DND-41 (cell line): Measurements from ENCODE around the gene ACSS1.
A peak's percentile ranks its signal among the peaks of the same experiment; 100 is the strongest.

ENCODE experiments used
- ATAC-seq: fragments of 200-7000 bp; cut with Tn5 transposase; 3 replicates; pipeline ENCODE4 v1.9.1; 2021; ENCODE audit warnings: low read depth; ENCODE audit not compliant: insufficient read depth
- DNase-seq: peaks from one replicate; pipeline ENCODE4 v3.0.0-alpha.2; 2020
- H2AFZ ChIP-seq: 2 replicates; pipeline ENCODE4 v1.6.0; 2012; ENCODE audit warnings: low read depth, low read length
- H3K27ac ChIP-seq: 2 replicates; pipeline ENCODE4 v1.5.1; 2012; ENCODE audit warnings: low read length, inconsistent platforms
- H3K27me3 ChIP-seq: fragments of 200-600 bp; sonication (generic); 2 replicates; pipeline ENCODE4 v1.6.0; 2012; ENCODE audit warnings: low read length, mild to moderate bottlenecking, inconsistent platforms; ENCODE audit not compliant: insufficient read depth, poor library complexity
- H3K36me3 ChIP-seq: 2 replicates; pipeline ENCODE4 v1.5.1; 2012; ENCODE audit warnings: low read length, inconsistent platforms; ENCODE audit not compliant: insufficient read depth
- H3K4me1 ChIP-seq: 2 replicates; pipeline ENCODE4 v1.5.1; 2012; ENCODE audit warnings: mild to moderate bottlenecking, low read length; ENCODE audit not compliant: insufficient read depth
- H3K4me2 ChIP-seq: 2 replicates; pipeline ENCODE4 v1.6.0; 2012; ENCODE audit warnings: mild to moderate bottlenecking, moderate library complexity, low read length, inconsistent platforms; ENCODE audit not compliant: insufficient read depth
- H3K4me3 ChIP-seq, 2 experiments: fragments of 200-600 bp in 1 of 2; shearing (Covaris generic) in 1 of 2; 2 replicates each; pipeline ENCODE4 v1.5.1; 2012 to 2016; ENCODE audit warnings: inconsistent platforms in 2 of 2, low read length in 2 of 2, mild to moderate bottlenecking in 2 of 2, low read depth in 1 of 2, moderate library complexity in 1 of 2
- H3K79me2 ChIP-seq: 2 replicates; pipeline ENCODE4 v1.6.0; 2012; ENCODE audit warnings: low read length, inconsistent platforms; ENCODE audit not compliant: insufficient read depth
- H3K9ac ChIP-seq: 2 replicates; pipeline ENCODE4 v1.6.0; 2012; ENCODE audit warnings: low read depth, mild to moderate bottlenecking, inconsistent platforms, low read length, moderate library complexity
- H3K9me3 ChIP-seq: 2 replicates; pipeline ENCODE4 v1.5.1; 2012; ENCODE audit warnings: low read length, moderate library complexity, mild to moderate bottlenecking, inconsistent platforms; ENCODE audit not compliant: insufficient read depth, severe bottlenecking
- H4K20me1 ChIP-seq: 2 replicates; pipeline ENCODE4 v1.6.0; 2012; ENCODE audit warnings: low read length; ENCODE audit not compliant: insufficient read depth
- EZH2 ChIP-seq: IDR thresholded peaks from 3 replicates; pipeline ENCODE4 v1.6.1; 2012; ENCODE audit warnings: borderline replicate concordance, low read depth, mild to moderate bottlenecking, moderate library complexity, low read length, inconsistent platforms; ENCODE audit not compliant: severe bottlenecking
- TF ChIP-seq, protein P1 (sequence below): IDR thresholded peaks from 2 replicates; pipeline ENCODE4 v1.5.1; 2012; ENCODE audit warnings: borderline replicate concordance, low read length, moderate library complexity, mild to moderate bottlenecking; ENCODE audit not compliant: poor library complexity, severe bottlenecking; ENCODE audit errors: extremely low read depth

Gene ACSS1

DNA sequence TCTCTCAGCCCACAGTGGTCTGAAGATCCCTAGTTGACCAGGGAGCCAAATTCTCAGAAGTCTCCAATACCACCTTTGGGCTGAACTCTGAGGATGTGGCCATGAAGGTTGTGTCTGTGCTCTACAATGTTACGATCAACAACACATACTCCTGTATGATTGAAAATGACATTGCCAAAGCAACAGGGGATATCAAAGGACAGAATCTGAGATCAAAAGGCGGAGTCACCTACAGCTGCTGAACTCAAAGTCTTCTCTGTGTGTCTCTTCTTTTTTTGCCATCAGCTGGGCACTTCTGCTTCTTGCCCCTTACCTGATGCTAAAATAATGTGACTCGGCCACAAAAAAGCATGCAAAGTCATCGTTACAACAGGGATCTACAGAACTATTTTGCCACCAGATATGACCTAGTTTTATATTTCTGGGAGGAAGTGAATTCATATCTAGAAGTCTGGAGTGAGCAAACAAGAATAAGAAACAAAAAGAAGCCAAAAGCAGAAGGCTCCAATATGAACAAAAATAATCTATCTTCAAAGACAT lies 41.7 kb upstream of the ACSS1 start:
- Histone ChIP-seq H2AFZ (no peak overlapping the region), H3K4me2 (no peak overlapping the region), H3K27me3 (no peaks in the 10 kb centered on the region), H3K4me1 (no peaks in the 10 kb centered on the region), H4K20me1 (no peaks in the 10 kb centered on the region), H3K9me3 (no peaks in the 10 kb centered on the region), H3K27ac (no peak overlapping the region), H3K79me2 (no peaks in the 10 kb centered on the region), H3K36me3 (no peaks in the 10 kb centered on the region), H3K9ac (no peak overlapping the region), H3K4me3 (no peak overlapping the region)
- TF ChIP-seq, protein P1, sequence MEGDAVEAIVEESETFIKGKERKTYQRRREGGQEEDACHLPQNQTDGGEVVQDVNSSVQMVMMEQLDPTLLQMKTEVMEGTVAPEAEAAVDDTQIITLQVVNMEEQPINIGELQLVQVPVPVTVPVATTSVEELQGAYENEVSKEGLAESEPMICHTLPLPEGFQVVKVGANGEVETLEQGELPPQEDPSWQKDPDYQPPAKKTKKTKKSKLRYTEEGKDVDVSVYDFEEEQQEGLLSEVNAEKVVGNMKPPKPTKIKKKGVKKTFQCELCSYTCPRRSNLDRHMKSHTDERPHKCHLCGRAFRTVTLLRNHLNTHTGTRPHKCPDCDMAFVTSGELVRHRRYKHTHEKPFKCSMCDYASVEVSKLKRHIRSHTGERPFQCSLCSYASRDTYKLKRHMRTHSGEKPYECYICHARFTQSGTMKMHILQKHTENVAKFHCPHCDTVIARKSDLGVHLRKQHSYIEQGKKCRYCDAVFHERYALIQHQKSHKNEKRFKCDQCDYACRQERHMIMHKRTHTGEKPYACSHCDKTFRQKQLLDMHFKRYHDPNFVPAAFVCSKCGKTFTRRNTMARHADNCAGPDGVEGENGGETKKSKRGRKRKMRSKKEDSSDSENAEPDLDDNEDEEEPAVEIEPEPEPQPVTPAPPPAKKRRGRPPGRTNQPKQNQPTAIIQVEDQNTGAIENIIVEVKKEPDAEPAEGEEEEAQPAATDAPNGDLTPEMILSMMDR: no peak
- no peak for TF ChIP-seq EZH2
- ATAC-seq (peak; percentile 63), DNase-seq (no peak)

DNA sequence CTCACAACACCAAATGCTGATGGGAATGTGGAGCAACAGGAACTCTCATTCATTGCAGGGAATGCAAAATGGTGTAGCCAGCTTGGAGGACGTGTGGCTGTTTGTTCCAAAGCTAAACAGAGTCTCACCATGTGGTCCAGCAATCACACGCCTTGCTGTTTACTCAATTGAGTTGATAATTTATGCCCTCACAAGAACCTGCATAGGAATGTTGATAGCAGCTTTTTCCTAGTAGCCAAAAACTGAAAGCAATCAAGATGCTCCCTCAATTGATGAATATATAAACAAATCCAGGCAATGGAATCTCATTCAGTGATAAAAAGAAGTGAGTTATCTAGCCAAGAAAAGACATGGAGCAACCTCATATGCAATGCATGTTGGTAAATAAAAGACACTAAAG lies 39.6 kb upstream of the ACSS1 start:
- TF ChIP-seq EZH2: no peak
- TF ChIP-seq, protein P1: no peak
- no peaks in the 10 kb centered on the region for H3K36me3 ChIP-seq

DNA sequence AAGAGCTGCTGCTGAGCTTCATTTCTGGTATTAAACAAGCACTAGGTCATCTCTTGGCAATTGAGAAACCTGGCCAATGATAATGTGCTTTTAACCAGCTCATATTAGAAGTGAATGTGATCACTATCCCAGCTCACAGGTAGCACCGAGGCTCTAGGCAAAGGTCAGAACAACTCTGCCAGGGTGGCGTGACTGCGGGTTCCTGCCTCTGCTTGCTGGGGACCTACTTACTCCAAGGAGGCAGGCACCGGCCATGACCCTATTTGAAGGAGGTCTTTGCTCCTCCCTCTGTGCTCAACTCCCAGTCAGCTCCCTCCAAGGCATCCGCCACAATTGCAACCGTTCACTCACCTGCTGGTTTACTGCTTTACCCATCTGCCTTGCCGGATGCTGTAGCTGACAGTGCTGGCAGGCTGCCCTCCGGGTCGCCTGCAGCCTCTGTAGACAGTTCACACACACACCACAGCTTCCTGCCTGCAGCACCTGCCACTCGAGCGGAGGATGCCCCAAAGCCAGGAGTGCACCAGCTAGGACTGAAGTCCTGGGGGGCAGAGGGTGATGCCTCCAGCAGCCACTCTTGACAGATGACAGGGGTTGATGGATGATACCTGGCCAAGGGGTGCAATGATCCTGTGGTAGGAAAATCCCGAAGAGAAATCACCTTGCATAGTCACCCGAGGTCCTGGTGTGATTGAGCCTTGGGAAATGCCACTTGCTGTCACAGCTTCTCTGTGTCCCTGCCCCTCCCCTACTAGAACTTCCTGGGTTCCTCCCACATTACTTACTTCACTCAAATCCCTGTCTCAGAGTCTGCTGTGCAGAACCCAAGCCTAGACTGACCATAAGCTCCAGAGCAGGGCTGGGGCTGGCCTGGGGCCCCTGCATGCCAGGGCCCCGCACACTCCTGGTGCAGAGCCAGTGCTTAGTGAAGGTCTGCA lies 32.8 kb upstream of the ACSS1 start:
- TF ChIP-seq, protein P1: no peak
- TF ChIP-seq EZH2: no peak
- peak; percentile 92 for ATAC-seq
- H3K4me3 ChIP-seq: peak overlapping the region in 1 of 2 experiments; percentile 45; a peak in 2 of 4 replicates
- H3K4me2 ChIP-seq: peak overlapping the region; percentile 60
- peak; percentile 99 for DNase-seq
- peak overlapping the region; percentile 87 for H2AFZ ChIP-seq
- no peaks in the 10 kb centered on the region for H4K20me1 ChIP-seq
- H3K27ac ChIP-seq: peak overlapping the region; percentile 94
- H3K9me3 ChIP-seq: no peaks in the 10 kb centered on the region
- H3K79me2 ChIP-seq: peaks cover 3% of the 10 kb centered on the region; the same call in 1 of the 2 replicates
- no peaks in the 10 kb centered on the region for H3K27me3 ChIP-seq
- peaks cover 59% of the 10 kb centered on the region for H3K4me1 ChIP-seq
- H3K36me3 ChIP-seq: no peaks in the 10 kb centered on the region
- peak overlapping the region; percentile 65 for H3K9ac ChIP-seq

More for the DNA sequence above, 39.6 kb upstream of the ACSS1 start:
- no peak overlapping the region for H3K27ac ChIP-seq
- DNase-seq: no peak
- no peaks in the 10 kb centered on the region for H3K27me3 ChIP-seq
- H4K20me1 ChIP-seq: no peaks in the 10 kb centered on the region
- no peak for ATAC-seq
- peaks cover 8% of the 10 kb centered on the region for H3K4me1 ChIP-seq
- H3K79me2 ChIP-seq: no peaks in the 10 kb centered on the region
- H3K9ac ChIP-seq: no peak overlapping the region
- no peak overlapping the region for H2AFZ ChIP-seq
- no peaks in the 10 kb centered on the region for H3K9me3 ChIP-seq
- H3K4me2 ChIP-seq: no peak overlapping the region
- no peak overlapping the region for H3K4me3 ChIP-seq
